Heart left ventricle (tissue), 13 donors: Measurements from ENCODE around the gene BANF1.
"Not testable (repeated sequence)": the region's sequence is repeated elsewhere in the genome, so short reads cannot be mapped to it uniquely, and the experiment has no call there.

ENCODE experiments used
- CTCF ChIP-seq, 12 donors: fragments of 200-600 bp; sonication (generic) in 4 of 12; IDR thresholded peaks; one replicate each; pipeline versions ENCODE4 v1.5.0 to v1.8.0; 2018 to 2022; ENCODE audit warnings: antibody characterized with exemption in 12 of 12, mild to moderate bottlenecking in 5 of 12
- POLR2A ChIP-seq, 2 donors: fragments of 450-650 bp; IDR thresholded peaks; one replicate each; pipeline ENCODE4 v1.6.1; 2017; ENCODE audit warnings: antibody characterized with exemption in 2 of 2, mild to moderate bottlenecking in 2 of 2, moderate library complexity in 2 of 2
- donor health status: ischemic (EF 13 %, LVEDD 7.1; RV severe dilation, severe dysfunction).
- donor health status: DM: no; HTN: yes; CAD: no.
- donor health status: DM: no; HTN: no; CAD: no.
- donor health status: ischemic (EF 25% LVEDD 6.9; RV normal size, moderate dysfunction).
- donor health status: ischemic (EF 25% LVEDD 5.7; RV mildly dilated, moderate dysfunction).
- donor health status: ischemic (EF 35%, LVEDD 5.7; RV mildly dilated, moderate dysfunction).
- donor health status: nonischemic (EF 11% LVEDD 7.7; RV severe dilation, severe dysfunction).
- donor health status: DM: yes; HTN: yes; CAD: no.
- donor health status: PGD.
- donor health status: ischemic (EF 29% LVEDD 5.4; RV normal size, mild dysfunction).
- donor health status: nonischemic (EF 23%, LVEDD 6.1; RV moderate dilation, normal function).

DNA sequence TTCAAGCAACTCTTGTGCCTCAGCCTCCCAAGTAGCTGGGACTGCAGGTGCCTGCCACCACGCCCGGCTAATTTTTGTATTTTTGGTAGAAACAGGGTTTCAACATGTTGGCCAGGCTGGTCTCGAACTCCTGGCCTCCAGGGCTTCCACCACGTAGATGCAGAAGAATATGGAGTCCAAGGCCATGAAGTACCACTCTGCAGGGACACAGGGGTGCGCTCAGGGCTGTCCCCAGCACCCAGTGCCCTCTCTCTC, 20.8 kb downstream of the BANF1 start:
- TF ChIP-seq CTCF, POLR2A (IDR thresholded peaks at IDR 0.05): not testable (repeated sequence)
